Stimulated activated CD8-positive, alpha-beta memory T cell treated with anti-CD3 and anti-CD28 coated beads, Interleukin-15, amount 100 ng/mL, for 4 hours (primary cell): ENCODE measurements around the gene HBS1L.

ENCODE experiments used
- DNase-seq, 2 donors: peaks; one replicate each; pipeline ENCODE4 v3.0.0-alpha.2; 2020; ENCODE audit warnings: low read depth in 2 of 2

Gene HBS1L

DNA sequence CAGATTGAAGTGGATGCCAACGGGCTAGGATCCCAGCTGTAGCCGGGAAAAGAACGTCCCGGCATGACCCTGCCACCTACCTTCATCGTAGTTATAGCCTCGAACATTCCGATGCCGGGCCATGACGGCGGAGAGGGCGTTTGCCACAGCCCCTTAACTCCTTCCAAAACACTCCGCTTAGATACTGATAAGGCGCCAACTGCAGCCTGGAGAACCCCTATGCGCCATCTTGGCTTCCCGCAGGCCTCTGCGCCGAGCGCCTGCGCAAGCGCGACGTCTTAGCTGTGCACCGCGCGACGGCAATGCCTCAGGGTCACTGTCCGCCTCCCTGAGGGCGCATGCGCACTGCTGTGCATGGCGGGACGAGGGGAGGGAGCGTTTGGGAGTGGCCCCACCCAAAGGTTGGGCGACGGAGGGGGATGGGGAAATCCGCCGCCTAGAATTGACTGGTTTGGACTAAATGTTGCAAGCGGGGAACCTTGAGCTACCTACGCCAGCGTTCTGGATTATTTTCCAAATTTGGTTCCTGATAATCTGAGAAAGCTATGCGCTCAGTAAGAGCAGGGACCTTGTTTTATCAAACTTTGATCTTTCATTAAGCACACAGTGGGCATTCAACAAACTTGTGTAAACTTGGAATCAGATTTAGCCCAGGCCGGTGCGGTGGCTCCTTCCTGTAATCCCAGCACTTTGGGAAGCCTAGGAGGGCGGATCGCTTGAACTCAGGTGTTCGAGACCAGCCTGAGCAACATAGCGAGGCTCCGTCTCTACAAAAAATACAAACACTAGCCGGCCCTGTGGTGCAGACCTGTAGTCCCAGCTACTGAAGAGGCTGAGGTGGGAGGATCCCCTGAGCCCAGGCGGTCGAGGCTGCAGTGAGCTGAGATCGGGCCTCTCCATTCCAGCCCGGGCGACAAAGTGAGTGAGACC, at the start of gene HBS1L:
Gene HBS1L, minus strand, starts transcription at position 254 of the 930 bp plus-strand sequence. Its CDS starts 131 bp downstream, at position 123.
- DNase-seq, result peak; percentile 94 to 97

DNA sequence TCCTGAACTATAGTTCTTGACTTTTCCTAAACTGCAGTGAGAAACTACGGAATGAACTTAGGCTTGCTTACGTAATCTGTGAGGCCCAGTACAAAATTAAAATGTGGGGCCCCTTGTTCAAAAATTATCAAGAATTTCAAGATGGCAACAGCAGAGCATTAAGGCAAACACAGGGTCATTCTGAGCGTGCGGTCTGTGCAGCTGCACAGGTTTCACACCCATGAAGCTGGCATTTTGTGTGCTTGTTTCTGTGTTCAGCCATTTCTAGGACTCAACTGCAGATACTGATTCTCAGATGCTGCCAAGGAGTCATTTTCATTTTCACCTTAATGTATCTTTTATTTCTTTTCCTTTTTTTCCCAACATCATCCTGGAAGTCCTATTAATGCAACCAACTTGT, 49.6 kb upstream of the HBS1L start:
- no peak for DNase-seq

GRCh38 chr6:135102191-135102590, 47.6 kb upstream of the HBS1L start:
- DNase-seq, result no peak

GRCh38 chr6:135097172-135097571, 42.5 kb upstream of the HBS1L start:
- DNase-seq, result no peak

DNA sequence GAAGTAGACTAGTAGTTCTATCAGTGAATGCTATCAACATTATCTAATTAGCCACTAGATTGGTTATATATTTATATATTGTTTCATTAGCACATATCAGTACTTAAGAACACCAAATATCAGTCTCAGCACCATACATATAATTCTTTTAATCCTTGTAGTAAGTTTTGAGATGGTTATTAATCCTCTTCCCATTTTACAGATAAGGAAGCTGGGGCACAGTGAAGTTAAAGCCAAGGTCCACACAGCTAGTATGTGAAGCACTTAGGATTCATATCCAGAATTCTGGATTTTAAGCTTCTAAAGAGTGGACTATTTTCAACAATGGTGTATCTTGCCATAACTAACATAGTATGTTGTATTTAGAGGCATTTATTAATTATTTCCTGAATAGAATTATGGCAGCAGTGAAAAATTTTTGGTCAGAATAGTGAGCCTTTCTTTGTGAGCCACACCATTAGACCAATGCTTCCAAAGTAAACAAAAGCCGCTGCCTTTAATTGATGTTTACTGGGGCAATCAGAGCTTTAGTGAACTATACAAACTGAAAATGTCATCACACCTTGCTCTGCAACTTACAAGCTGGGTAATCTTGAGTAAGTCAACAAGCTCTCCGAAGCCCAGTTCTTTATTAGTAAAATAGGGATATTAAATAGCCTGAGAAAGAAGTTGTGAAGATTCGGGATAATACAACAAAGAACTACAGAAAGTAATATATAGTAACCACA, 41.9 kb upstream of the HBS1L start:
- DNase-seq, result no peak

DNA sequence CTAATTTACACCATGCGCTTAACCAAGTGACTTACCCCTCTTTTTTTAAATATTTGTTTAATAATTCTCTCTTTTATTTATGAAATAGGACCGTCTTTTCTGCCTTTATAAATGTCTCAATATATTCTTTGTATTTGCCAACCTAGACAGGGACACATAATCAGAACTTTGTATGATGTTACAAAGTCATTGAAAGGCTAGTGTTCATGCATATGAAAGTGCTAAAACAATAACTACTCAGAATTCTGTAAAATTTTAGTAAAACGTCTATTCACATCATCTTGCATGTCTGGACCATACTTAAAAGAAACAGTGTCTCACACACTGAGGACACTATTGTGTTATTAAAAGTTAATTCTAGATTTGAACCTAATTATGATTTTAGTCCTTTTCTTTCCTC, 41.1 kb upstream of the HBS1L start:
- DNase-seq, result no peak

- no peak for DNase-seq
Measured at GRCh38 chr6:135094403-135094821, 39.8 kb upstream of the HBS1L start.

DNA sequence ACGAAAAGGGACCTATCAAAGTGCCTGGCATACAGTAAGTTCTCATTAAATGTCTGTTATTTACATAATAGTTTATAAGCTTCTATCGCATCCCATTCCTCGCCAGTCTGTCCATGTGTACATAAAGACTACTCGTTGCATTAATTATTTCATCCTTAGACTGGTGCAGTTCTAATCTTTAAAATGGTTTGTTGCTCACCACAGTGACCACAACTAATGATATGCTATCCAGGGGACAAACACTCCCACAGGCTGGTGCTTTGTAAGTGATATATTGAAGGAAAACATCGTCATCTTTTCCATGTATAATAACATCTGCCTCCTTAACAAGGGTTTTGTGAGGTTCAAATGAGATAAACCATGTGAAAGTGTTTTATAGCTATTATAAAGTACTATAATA, 39.0 kb upstream of the HBS1L start:
- DNase-seq, result no peak

DNA sequence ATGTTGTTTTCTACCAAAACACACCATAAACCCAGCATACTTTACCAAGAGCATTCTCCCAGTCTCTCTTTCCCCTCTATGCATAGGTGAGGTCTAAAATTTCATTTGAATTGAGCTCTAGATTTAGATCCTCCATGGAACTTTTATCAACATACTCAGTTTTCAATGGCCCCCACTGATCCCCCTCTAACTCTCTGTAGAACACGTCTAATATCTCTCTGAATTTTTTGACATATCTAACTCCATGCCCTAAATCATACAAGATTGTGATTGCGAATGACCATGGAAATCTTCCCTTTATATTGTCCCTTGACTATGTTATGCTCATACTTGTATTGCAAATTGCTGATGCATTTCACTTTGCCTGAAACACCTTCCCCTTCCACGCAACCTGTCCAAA, 38.1 kb upstream of the HBS1L start:
- no peak for DNase-seq

GRCh38 chr6:135090819-135091218, 36.2 kb upstream of the HBS1L start:
- DNase-seq, result no peak

- DNase-seq, result no peak
Measured at GRCh38 chr6:135089901-135090300, 35.3 kb upstream of the HBS1L start.

GRCh38 chr6:135088818-135089809, 34.5 kb upstream of the HBS1L start:
- DNase-seq, result no peak

- no peak for DNase-seq
Measured at GRCh38 chr6:135088281-135088680, 33.7 kb upstream of the HBS1L start.

- DNase-seq, result no peak
Measured at GRCh38 chr6:135087803-135088202, 33.2 kb upstream of the HBS1L start.

GRCh38 chr6:135087403-135087802, 32.8 kb upstream of the HBS1L start:
- no peak for DNase-seq

- no peak for DNase-seq
Measured at GRCh38 chr6:135086414-135086764, 31.8 kb upstream of the HBS1L start.

- no peak for DNase-seq
Measured at GRCh38 chr6:135085700-135086413, 31.2 kb upstream of the HBS1L start.

DNA sequence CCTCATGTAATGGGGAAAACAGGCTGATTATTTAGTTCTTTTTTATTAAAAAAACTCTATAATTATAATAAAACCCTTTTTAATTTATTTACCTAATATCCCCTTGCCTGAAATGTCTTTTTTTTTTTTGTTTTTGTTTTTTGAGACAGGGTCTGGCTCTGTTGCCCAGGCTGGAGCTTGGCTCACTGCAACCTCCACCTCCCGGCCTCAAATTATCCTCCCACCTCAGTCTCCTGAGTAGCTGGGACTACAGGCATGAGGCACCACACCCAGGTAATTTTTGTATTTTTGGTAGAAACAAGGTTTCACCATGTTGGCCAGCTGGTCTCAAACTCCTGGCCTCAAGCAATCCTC, 30.3 kb upstream of the HBS1L start:
- DNase-seq, result no peak

GRCh38 chr6:135084001-135084915, 29.6 kb upstream of the HBS1L start:
- DNase-seq, result no peak

DNA sequence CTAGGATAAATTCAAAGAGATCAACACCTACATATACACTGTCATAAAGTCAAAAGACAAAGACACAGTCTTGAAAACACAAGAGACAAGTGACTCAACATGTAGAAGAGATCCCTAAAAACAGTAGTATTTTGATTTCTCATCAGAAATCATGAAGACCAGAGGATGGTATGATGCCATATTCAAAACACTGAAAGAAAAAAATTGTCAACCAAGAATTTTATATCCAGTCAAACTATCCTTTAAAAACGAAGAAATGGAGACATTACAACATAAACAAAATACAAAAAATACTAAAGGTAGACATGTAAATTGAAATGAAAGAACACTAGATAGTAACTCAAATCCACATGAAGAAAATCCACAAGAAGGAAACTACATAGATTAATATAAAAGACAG, 27.3 kb upstream of the HBS1L start:
- no peak for DNase-seq
